Astrocyte of the hippocampus (primary cell): Measurements from ENCODE around the gene COPZ2.
A peak's percentile ranks its signal among the peaks of the same experiment; 100 is the strongest.
"Not testable (repeated sequence)": the region's sequence is repeated elsewhere in the genome, so short reads cannot be mapped to it uniquely, and the experiment has no call there.

ENCODE experiments used
- DNase-seq: peaks from one replicate; pipeline ENCODE4 v3.0.0; 2011; ENCODE audit warnings: low read depth, low spot score

Gene COPZ2

DNA sequence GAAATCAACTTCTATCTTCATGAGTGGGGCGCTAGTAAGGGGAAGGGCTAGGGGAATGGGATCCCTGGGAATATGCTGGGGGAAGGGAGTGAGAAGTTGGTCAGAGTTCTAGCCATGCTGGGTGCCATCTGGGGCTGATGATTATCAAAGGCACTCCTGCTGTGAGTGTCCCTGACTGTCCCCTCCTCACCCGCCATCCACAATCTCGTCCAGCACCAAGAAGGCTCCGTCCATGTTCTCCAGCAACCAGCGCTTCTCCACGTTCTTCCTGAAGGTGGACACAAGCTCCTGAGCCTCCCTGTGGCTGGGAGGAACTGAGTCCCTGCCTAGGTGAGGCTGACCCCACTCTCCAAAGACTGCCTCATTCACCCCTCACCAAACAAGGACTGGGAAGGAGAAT lies 5.6 kb downstream of the COPZ2 start:
- no peak for DNase-seq

DNA sequence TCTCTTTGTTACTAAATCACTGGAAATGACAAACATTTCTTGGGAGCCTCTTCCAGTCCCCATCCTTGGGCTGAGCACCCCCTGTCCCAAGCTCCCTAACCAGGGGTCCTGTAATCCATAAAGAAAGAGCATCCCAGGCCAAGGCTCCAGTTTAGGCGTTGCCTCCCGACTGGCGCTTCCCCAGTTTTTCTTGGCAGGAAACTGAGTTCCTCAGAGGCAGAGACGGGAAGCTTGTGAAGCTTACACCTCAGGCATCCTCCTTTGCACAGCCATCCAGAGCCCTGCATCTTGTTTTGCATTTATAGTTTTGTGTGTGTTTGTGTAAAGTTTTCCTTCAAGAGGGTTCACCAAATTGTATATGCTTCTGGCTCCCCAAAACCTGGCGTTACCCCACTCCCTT lies 7.1 kb downstream of the COPZ2 start:
- peak; percentile 68 for DNase-seq

DNA sequence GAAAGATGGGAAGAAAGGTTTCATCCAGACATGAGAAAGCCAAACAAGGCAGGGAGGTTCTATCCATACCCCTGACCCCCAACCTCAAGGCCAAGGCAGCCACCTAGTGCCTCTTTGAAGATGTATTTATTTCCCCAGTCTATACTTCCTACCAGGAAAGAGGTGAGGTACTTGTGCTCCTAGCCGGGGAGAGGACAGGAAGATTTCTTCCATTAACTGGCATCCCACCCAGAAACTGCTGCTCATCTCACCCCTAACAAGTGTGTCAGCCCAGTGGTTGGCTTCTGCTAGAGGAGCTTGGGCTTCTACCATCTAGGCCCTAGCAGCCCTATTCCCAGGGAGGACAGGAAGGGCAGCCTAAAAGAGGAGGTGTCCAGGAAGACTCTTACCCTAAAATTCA lies 8.9 kb downstream of the COPZ2 start:
- no peak for DNase-seq

DNA sequence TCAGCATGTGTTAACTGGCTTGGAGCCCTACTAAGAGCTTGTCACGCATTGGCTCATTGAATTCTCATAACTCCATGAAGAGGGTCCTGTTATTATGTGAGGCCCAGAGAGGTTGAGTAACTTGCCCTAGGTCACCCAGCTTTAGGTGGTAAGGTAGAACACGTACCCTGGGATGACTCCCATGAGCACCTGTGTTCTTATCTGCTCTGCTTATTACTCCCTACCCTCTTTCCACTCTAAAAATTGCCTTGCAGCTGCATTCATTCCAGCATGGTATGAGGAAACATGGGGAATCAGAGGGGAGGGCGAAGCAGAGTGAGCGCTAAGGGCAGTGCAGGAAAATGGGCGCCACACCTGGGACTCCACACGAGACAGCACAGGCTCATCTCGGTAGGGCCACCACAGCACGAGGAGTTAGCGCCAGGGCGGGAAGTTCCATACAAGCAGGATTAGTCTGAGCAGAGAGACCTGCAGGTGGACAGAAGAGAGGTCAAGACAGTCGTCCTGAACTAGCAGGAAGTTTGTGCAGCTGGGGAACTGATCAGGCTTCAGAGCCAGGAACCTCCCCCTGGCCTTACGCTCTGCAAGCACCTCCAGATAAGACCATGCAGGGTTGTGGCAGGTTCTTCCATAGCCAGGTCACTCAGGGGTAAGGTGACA lies 10.1 kb downstream of the COPZ2 start:
- DNase-seq: no peak

DNA sequence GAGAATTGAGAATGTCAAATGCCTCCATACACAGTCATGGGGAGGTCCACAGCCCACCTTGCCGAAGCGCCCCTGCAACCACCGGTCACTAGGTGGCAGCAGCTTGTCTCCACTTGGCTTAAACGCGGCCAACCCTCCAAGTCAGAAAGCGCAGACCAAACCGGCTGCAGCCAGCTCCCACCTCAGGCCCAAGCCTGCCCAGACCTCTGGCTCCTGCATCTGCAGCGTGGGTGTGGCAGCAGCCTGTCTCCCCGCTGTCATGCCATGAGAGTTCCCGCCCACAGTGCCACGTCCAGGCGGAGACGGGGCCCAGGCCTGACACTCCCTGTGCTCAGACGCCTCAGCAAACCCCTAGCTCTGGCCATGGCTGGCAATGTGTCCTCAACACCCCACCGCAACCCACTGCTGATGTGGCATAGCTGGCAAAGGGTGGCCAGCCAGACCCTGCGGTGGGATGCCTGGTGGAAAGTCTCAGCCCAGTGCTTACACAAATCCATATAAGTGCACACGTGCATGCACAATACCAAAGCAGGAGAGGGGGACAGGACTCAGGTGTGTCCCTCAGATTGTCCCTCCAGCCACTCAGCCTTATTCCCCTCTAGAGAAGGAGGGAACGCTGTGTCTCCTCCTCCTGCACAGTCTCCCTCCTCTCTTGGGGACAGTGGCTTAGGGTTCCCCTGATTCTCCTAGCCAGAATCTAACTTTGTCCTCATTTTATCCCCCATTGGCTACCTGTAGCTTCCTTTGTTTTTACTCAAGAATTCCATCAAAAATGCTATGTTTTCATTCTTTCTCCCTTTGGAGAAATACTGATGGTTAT lies 10.9 kb downstream of the COPZ2 start:
- DNase-seq: peak; percentile 95

DNA sequence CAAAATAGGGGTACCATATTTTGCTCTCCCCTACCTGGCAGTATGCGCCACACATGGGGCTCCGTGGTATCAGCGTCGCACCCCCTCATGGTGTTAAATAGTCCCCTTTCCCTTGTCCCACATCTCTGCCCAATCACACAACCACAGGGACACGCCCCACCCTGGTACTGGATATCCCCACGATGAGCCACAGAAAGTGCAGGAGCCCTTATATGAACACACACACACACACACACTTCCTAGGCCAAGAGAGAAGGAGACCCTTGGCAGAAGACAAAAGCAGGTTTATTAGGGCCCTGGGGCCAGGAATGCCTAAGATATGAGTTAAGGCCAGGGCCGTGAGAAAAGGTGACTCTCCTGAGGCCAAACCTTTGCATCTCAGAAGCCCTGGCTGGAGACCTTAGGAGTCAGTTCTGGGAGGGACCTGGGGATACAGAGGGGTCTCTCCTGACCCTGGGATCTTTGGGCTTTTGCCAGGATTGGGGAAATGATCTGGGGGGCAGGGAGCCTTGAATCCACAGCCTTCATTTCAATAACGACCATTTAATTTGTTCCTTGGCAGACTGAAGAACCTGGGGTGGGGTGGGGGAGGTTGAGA lies 11.6 kb downstream of the COPZ2 start:
- DNase-seq: no peak

DNA sequence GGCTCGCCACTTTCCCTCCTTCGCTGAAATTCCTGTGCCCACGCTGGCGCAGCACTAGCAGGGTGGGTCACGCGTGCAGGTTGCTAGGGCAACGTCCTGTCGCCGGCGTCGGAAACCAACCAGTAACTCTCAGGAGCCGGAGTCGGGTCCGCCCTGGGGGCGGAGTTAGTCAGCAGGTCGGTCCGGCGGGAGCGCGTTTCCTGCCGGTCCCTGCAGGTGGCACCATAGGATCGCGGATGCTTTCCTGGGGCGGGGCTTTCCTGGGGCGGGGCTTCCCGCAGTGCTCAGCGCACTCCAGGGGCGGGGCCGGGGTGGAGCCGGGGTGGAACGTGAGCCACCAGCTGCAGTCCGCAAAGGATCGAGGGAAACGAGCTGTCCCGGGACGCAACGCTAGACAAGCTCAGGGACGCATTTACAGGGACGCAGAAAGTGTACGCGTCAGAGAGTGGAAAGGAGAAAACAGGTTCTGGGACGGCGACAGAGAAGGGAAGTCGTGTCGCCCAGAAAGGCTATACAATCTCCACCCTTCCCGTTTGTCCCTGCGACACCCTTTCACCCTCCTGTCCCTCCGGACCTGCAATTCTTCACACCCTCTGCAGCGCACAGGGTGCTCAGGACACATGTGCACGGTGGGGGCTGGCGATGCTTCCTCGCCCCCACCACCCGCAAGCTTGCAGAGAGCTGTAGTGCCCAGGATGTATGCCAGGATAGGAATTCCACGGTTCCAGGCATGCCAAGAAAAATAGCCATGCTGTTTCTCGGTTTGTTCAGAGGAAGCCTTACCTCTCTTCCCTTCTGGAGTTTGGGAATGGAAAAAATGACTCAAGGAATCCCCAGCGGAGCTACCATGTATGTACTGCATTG lies 12.3 kb downstream of the COPZ2 start:
- DNase-seq: peak; percentile 99

DNA sequence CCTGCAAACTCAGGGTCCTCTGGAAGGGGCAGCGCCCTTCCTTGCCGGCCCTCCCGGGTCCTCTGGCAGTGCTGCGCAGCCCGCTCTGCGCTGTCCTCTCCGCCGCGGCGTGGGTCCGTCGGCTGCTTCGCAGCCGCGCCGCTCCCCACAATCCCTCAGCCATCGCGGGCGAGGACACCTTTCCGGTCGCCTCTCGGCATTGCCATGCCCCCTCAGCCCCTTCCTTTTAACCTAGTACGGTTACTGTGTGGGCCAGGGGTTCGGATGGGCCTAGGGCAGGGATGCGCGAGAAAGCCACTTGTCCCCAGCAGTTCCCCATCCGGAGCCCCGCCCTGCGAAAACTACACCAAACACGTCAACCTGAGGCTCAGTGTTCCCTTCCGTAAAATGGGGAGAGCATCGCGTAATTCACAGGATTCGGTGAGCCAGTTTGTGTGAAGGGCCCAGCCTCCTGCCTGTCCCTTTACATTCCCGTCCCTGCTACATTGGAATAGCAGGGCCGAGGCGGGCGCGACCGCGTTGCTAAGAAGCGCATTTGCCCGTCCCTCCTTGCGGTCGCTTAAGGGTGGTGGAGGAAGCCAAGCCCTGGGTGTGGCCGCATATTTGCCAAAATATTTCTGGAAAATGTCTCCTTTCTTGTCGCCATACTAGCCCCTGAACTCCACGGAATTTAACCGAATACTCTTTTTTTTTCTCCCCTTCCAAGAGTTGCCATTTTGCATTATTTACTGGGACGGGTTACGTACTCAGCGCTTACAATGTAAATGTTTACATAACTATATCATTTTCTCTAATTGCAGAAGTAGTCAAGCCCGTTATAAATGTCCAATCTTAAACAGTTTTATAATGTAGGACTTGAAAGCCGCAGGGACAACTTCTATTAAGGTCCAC lies 13.2 kb downstream of the COPZ2 start:
- peak; percentile 73 for DNase-seq

DNA sequence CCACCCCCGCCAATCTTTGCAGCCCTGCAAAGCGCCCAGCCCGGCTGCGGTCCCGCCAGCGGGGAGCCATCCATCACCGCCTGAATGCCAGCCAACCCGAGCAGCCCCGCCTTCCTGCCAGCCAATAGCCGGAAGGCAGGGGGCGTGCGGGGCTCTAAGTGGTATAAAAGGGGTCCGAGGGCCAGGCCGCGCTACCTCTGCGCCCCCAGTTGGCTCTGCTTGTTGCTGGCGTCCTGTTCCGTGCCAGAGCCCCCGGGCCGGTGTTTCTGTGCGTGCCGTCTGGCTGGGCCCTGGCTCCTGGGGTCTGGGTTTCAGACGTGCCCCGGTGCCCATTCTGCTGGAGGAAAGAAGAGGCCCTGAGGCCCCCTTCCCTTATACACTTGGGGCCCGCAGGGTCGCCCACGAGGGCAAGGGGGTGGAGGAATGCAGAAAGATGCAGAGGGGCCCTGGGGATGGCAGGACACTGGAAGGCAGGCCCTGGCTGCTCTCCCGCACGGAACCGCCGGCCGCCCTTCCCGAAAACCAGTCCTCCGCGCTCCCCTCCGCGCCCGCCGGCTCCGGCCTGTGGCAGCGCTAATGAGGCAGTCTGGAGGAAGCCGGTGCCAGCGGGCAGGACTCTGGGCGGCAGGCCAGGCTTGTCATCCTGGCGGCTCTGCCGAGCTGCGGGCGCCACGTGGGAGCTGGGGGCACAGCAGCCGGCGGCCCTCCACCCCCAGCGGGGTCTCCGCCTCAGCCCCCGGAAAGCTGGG lies 14.0 kb downstream of the COPZ2 start:
- peak; percentile 95 for DNase-seq

DNA sequence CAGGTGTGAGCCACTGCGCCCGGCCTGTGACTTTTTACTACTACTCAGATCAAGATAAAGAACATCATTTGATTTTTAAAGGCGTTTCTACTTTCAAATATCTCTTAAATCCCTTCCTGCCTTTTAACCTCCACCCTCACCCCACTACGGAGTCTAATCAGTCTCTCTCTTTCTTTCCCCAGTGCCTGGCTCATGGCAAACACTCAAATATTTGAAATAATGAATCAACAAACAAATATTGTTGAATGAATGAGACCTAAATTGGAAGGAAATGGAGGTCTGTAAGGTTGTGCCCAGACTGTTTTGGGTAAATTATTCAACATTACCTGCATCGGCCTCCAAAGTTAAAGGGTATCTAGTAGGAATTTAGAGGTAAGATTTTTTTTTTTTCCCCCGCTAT lies 14.7 kb downstream of the COPZ2 start:
- no peak for DNase-seq

DNA sequence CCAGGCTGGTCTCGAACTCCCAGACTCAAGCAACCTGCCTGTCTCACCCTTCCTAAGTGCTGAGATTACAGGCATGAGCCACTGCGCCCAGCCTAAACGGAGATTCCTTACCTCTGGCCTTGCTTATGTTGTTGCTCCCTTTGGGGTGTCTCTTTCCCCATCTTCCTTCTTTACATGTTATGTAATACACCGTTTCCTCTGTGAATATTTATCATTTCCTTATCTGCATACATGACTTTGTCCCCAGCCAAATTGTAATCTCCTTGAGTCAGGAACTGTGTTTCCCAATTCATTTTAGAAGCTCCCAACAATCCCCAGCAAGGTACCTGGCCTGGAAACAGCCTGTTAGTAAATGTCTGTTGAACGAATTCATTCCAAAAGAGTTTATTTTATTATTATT lies 15.7 kb downstream of the COPZ2 start:
- no peak for DNase-seq

DNA sequence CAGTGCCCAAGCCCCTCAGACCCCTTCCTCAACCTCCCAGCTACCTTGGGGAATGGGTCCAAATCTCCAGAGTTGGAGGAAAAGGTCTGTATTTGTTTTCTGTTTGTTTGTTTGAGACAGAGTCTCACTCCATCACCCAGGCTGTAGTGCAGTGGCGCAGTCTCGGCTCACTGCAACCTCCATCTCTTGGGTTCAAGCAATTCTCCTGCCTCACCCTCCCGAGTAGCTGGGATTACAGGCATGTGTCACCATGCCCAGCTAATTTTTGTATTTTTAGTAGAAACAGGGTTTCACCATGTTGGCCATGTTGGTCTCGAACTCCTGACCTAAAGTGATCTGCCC lies 19.8 kb downstream of the COPZ2 start:
- DNase-seq: not testable (repeated sequence)

DNA sequence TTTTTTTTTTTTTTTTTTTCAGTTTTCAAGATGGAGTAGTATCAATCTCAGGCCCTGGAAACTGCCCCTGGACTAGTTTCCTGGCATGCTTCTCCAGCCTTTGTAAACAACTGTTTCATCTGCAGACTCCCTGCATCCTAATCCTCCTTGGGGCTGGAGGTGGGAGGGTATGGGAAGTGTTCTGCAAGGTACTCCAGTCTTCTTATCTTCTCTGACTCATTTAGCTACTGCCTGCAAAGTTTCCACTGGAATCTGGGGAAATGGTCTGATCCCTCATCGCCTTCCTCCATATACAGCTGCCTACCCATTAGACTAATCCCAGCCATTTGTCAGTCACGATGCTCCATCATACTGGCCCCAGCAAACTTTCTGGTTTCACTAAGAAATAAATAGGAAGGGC lies 21.5 kb downstream of the COPZ2 start:
- DNase-seq: peak; percentile 68

DNA sequence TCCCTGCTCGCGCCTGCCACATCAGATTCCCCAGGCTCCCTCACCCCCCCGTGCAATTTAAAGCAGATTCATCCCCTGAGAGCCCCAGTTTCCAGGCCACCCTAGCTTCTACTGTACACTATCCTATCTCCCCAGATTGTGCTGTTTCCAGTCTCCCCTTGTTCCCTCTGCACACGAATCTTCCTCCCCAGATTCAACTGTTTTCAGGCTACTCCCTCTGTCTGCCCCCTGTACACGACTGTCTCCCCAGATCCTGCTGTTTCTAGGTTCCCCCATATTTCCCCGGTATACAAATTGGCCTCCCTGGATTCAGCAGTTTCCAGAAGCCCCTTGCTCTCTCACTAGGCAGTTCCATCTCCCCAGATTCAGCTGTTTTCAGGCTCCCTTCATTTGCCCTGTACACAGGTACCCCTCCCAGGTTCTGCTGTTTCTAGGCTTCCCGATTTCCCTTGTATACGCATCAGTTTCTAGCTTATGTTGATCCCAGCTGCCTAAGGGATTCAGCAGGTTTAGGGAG lies 22.9 kb downstream of the COPZ2 start:
- no peak for DNase-seq

DNA sequence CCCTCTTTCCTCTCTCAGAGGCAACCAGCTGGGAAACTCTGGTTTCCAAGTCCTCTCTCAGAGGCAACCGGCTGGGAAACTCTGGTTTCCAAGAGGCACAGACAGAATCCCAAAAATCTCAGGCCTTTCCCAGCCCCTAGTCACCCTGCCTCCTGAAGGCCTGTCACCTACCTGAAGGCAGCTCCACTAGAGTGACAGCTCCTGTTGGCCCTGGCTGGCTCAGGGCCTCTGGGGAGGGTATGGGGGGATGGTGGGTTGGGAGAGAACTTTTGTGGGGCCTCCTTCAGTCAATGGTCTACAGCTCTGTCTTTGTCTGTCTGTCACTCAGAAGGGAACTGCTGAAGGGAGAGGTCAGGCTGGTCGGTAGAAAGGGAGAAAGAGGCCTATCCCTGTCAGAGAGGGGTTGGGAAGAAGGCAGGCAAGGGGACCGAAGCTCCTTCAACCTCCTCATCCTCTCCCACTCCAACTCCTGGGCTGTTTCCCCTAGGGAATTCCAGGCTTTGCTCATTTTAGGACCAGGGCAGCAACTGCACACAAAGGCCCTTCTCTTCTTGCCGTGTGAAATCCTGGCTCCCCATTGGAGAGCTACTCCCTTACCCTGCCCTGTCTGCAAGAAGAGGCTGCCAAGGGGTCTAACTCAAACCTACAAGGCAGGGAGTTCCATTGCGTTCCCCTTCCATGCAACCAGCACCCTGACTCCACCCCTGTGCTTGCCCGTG lies 23.6 kb downstream of the COPZ2 start:
- no peak for DNase-seq

DNA sequence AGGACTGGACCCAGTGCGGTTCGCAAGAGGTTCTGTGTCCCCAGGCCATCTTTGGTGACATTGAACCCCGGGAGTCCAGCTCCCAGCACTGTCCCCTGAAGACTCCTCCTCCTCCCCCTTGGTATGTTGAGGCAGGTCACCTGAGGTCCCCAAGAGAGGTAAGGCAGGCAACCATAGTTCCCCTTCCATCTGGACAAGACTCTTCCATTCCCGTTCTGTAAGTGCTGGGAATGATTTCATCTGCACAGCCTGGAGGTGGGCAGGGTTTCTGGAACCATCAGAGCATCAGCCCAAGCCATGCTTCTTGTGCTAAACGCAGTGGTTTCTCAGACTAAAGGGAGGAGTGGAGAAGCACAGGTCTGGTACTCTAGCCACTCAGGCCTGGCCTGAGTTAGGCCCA lies 24.9 kb downstream of the COPZ2 start:
- DNase-seq: no peak

DNA sequence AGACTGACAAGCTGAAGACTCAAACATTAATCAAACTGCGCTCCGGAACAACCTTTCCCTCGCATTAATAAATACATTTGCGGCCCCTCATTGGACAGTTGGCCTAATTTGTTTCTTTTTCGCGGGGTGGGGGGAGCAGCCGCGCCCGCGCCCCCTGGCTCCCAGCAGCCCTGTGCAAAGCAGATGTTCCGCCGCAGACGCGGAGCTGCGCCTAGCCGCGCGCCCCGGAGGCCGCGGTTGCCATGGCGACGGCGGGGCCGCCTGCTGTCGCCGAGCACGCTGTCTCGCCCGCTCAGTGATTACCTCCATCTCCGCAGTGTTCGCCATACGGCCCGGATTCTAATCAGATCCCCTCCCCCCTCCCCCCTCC lies 25.5 kb downstream of the COPZ2 start:
- DNase-seq: peak; percentile 65

DNA sequence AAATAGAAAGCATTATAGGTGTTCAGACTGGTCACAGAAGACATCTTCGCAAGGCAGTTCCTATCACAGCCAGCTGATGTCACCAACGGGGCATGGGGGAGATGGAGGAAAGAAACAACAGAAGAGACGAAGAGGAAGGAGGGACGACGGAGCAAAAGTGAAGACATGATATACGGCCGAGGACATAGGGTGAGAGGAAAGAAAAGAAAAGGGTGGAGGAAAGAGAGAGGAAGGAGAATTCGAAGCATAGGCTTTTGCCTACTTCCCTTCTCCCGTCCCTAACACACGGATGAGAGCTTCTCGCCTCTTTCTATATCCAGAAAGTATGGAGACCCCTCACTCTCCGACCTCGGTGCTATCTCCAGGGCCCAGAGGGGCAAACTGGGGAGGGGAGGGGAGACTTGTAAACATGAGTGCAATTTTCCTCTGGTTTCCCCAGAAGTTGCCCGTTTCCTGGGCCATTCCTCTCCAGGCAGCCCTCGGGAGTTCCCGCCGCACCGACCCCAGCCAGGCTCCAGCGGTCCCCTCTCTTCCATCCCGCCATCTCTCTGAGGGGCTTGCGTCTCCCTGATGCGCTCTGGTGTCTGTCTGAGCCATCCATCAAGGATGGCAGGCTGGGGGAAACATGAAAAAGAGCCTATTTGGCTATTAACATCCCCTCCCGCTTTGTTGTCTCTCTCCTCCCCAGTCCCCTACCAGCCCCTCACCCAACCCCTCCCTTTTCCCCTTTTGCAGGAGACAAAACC lies 26.0 kb downstream of the COPZ2 start:
- no peak for DNase-seq

DNA sequence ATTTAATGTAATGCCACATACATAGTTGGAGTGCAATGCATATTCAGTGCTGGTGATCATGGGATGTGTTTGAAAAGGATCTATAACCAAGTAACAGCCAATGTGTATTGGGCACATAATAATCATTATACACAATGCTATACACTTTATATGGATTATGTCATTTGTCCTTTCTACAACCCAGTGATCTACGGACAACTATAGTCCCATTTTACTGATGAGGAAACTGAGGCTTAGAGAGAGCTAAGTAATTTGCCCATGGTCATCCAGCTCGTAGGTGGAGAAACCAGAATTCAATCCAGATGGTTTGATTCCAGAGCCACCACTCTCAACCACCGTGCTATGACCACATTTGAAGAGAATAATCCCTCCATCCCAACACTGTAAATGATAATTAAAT lies 27.4 kb downstream of the COPZ2 start:
- no peak for DNase-seq
